ENCODE results near the gene DOK1. TPM values are rescaled to one million over a fixed set of nuclear protein-coding genes. Genes with fewer than 3 reads are reported as not detected.
"Not testable (repeated sequence)": the region's sequence is repeated elsewhere in the genome, so short reads cannot be mapped to it uniquely, and the experiment has no call there.

Gene DOK1
- total RNA-seq, 4 donors from 2014 or later, result 0.29 to 85.0 (median 13.8) TPM

- DNase-seq, result no peak
- no peak for TF ChIP-seq CTCF (IDR thresholded peaks at IDR 0.05)
- TF ChIP-seq POLR2A (IDR thresholded peaks at IDR 0.05), result no peak
- Histone ChIP-seq H3K4me3 (no peak overlapping the region), H3K36me3 (no peaks in the 10 kb centered on the region), H3K27me3 (no peaks in the 10 kb centered on the region), H3K9me3 (no peaks in the 10 kb centered on the region), H3K4me1 (peaks cover 0 to 3% of the 10 kb centered on the region in 2 donors), H3K27ac (no peak overlapping the region)
- intact Hi-C loops (cut with DNase I; ENCODE audit: low total_unique reads), result no loop called here
Observed at GRCh38 chr2:74558284-74559230, 4.0 kb downstream of the DOK1 start.

DNA sequence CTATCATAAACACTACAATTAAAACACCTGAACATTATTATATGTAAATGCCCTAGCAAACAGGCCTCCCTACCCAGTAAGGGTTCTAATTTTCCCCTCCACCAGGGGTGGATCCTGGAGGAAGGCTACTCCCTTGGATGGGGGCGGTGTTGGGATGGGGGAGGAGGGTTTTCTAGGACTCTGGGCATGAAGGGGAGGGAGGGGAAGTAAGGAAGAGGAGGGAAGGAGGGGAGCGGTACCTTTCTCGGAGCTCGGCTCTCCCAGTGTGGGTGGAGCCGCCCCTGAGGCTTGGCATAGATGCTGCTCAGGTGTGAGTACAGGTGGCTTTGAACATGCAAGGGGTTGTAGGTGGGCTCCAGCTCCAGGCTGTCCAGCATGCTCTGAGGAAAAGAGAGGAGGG lies 5.4 kb downstream of the DOK1 start:
- peaks cover 0 to 3% of the 10 kb centered on the region in 2 donors for H3K4me1 ChIP-seq
- no peak for DNase-seq
- no peak overlapping the region for H3K27ac ChIP-seq
- H3K36me3 ChIP-seq, result no peaks in the 10 kb centered on the region
- TF ChIP-seq CTCF (IDR thresholded peaks at IDR 0.05) (no peak), POLR2A (IDR thresholded peaks at IDR 0.05) (no peak)
- H3K27me3 ChIP-seq, result no peaks in the 10 kb centered on the region
- no peak overlapping the region for H3K4me3 ChIP-seq
- no peaks in the 10 kb centered on the region for H3K9me3 ChIP-seq
- intact Hi-C loops (cut with DNase I; ENCODE audit: low total_unique reads), result no loop called here

DNA sequence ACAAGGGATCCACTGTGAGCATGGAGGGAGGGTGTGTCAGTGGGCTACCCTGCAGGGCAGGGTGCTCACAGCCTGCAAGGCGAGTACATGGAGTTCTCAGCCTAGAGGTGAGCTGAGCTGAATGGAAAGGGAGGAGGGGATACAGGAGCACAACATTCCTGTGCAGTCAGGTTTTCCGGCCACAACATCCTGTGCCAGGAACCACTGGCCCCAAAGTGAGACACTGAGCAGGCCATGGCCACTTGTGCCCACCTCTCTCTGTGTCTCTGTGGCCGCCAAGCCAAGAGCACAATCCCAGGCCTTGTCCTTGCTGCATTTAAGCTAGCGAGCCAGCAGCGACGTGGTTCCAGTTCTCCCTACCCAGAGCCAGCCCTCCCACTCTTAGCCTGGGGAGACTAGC lies 6.1 kb downstream of the DOK1 start:
- Histone ChIP-seq H3K4me1 (no peaks in the 10 kb centered on the region), H3K27me3 (no peaks in the 10 kb centered on the region), H3K9me3 (no peaks in the 10 kb centered on the region), H3K36me3 (no peaks in the 10 kb centered on the region), H3K27ac (no peak overlapping the region), H3K4me3 (no peak overlapping the region)
- DNase-seq, result no peak
- TF ChIP-seq CTCF (IDR thresholded peaks at IDR 0.05), result no peak
- TF ChIP-seq POLR2A (IDR thresholded peaks at IDR 0.05), result no peak
- intact Hi-C loops (cut with DNase I; ENCODE audit: low total_unique reads), result no loop called here

DNA sequence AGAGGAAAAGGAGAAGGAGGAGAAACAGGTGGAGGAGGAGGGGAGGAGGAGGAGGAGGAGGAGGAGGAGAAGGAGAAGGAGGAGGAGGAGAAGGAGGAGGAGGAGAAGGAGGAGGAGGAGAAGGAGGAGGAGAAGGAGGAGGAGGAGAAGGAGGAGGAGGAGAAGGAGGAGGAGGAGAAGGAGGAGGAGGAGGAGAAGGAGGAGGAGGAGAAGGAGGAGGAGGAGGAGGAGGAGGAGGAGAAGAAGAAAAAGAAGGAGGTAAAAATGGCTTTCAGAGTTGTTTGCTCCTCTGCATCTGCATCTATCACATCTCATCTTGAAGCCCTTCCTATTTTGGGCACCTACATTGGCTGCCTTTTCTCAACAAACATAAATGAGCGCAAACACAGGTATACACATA lies 6.5 kb downstream of the DOK1 start:
- H3K9me3 ChIP-seq; DNase-seq; H3K4me1 ChIP-seq; H3K27ac ChIP-seq; intact Hi-C loops (cut with DNase I; ENCODE audit: low total_unique reads); H3K36me3 ChIP-seq; H3K4me3 ChIP-seq; H3K27me3 ChIP-seq: not testable (repeated sequence)

DNA sequence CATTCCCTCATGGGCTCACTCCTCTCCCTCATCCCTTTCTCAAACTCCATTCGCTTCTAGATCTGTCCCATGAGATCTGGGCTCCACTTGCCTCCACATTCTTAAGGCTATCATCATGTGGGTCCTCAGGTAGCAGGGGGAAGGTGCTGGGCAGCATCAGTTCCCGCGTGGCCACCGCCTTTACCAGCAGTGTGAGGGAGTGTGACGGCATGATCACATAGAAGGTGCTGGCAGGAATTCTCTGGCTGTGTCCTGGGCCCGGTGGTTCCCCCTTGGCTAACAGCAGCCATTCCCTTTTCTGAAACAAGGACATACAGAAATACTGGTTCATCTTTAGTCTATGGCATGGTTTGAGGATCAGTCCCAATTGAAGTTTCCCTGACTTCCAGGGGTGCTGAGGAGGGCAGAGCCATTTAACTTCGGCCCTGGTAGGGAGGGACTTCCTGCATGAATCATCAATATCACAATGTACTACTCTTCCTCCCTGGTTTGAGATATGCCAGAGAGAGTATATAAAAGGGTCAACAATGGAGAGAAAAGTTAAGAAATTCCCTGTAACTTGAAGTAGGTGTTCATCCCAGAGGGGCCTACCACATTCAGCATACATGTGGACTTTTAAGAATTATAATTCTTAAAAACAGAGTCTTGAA lies 7.7 kb downstream of the DOK1 start:
- H3K4me1 ChIP-seq, result no peaks in the 10 kb centered on the region
- no peaks in the 10 kb centered on the region for H3K36me3 ChIP-seq
- TF ChIP-seq CTCF (IDR thresholded peaks at IDR 0.05) (no peak), POLR2A (IDR thresholded peaks at IDR 0.05) (no peak)
- H3K4me3 ChIP-seq, result no peak overlapping the region
- DNase-seq, result no peak
- intact Hi-C loops (cut with DNase I; ENCODE audit: low total_unique reads), result no loop called here
- no peak overlapping the region for H3K27ac ChIP-seq
- no peaks in the 10 kb centered on the region for H3K9me3 ChIP-seq
- H3K27me3 ChIP-seq, result no peaks in the 10 kb centered on the region

Measured in uterus (tissue), 4 donors.